Right lung (tissue), 5 donors: ENCODE data around the gene CD151. TPM values are rescaled to one million over a fixed set of nuclear protein-coding genes. Genes with fewer than 3 reads are reported as not detected.

Experiments used
- DNase-seq, 2 donors: peaks; one replicate each; pipeline ENCODE4 v3.0.0-alpha.2; 2013
- polyA plus RNA-seq, 5 donors: library from polyadenylated mRNA; unstranded; fragments of 120-200 nt; gene quantifications; one replicate each; pipeline versions ENCODE4 v1.2.1 to v1.2.3, GENCODE V29; 2013; ENCODE audit warnings: inconsistent platforms in 1 of 5, low replicate concordance in 1 of 5; ENCODE audit not compliant: insufficient read length in 5 of 5, insufficient read depth in 1 of 5

CD151 gene
- polyA plus RNA-seq, 5 donors: 124 to 208 (median 165) TPM

GRCh38 chr11:826227-826621, 6.5 kb upstream of the CD151 start:
- no peak for DNase-seq

GRCh38 chr11:826836-827145, 6.0 kb upstream of the CD151 start:
- no peak for DNase-seq

DNA sequence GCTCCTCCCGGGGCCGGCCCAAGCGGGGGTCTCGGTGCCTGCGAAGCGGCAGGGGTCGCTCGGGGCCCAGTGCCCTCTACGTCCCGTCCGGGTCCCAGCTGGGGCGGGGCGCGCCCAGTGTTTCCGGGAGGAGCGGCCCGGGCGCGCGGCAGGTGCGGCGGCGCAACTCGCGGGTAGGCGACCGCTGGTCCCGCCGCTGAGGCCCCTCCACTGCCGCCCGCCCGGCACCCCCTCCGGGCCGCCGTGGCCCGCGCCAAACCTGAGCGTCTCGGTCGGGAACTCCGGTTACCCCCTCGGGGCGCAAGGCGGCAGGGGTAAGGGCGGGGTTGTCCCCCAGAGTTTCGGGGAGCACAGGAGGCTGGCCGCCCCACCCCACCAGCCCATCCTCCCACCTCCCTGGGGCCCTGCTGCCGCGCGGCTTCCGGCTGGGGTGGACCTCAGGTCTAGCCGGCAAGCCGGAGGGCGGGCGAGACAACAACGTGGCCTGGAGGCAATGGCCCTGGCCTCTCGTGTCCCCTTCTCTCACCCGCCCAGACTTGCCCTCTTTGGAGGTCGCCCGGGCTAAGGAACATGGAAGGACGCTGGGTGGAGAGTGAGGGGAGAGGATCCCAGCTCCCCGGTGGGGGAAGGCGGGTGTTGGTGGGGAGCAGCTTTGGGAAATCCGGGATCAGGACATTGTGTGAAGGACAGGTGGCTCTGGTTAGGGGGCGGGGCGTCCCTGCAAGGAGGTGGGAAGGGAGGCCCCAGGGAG, 5.4 kb upstream of the CD151 start:
- no peak for DNase-seq

DNA sequence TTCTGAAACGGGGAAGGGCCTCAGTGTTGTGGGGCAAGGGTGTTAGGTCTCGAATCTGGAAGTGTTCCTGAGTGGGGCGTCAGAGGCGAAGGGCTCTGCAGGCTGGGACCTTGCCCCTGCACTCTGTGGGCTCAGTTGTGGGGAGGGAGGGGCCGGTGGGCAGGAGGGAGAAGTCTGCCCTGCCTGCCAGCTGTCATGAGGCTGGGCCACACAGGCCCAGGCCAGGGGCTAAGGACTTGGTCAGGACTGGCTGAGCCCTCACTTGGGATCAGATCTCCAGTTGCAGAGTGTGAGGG, 4.9 kb upstream of the CD151 start, which contains the start of gene CRACR2B:
TSS of gene CRACR2B (plus strand) at position 23 of the 296 bp plus-strand sequence. CDS start 689 bp downstream, outside the sequence.
- no peak for DNase-seq

DNA sequence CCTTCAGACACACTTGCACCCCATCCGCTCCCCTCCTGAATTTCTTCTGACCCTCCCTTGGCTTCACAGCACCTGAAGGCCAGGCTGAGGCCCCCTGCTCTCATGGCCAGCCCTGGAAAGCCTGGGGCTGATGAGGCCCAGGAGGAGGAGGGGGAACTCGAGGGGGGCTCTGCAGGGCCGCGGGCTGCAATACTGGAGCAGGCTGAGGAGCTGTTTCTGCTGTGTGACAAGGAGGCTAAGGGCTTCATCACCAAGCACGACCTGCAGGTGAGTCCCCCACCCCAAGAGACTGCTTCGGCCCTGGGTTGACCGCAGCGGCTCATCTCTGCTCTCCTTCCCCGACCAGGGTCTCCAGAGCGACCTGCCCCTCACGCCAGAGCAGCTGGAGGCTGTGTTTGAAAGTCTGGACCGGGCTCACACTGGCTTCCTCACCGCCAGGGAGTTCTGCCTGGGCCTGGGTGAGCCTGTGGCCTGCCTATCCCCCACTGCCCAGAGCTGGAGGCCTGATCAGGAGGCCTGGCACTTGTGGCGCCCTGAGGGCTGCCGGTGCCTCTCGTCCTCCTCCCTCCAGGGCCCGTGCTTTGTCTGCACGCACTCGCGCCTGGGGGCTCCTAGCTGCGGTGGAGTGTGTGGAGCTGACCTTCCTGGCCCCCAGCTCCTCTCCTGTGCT, 4.1 kb upstream of the CD151 start:
- DNase-seq: no peak

DNA sequence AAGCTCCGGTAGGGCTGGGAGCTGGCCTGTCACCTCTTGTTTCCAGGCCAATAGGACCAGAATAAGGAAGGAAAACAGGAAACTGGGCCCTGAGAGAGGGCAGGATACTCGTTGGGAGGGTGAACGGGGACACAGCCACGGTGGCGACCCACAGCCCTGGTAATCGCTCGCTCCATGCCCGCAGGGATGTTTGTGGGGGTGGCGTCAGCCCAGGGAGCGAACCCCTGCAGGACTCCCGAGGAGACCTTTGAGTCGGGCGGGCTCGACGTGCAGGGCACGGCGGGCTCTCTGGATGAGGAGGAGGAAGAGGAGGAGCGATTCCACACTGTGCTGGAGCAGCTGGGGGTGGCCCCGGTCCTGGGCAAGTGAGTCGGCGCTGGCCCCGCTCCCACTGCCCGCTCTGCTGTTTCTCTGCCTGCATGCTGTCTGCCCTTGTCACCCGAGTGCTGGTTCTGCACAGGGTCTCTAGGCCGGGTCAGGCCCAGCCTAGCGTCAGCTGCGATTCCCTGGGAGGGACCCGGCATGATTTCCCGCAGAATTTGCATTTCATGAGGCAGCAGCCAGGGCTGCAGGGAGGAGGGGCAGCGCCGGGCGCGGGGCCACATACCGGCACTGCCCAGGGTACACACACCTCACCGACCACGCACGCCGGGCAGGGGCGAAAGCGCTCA, 3.4 kb upstream of the CD151 start:
- DNase-seq: no peak

DNA sequence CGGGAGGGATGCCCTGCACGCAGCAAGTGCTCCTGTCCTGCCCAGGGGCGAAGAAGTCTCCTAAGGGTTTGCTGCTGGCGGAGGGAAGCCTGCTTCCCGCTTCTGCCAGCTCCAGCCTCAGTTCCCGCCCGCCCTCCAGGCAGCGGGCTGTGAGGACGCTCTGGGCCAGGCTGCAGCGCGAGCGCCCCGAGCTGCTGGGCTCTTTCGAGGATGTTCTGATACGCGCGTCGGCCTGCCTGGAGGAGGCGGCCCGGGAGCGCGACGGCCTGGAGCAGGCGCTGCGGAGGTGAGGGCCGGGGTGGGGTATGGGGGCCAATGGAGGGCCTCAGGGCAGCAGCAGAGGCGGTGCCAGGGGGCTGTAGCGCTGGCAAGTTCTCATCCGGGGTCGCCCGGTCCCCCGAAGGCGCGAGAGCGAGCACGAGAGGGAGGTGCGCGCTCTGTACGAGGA, 2.9 kb upstream of the CD151 start:
- DNase-seq: no peak

DNA sequence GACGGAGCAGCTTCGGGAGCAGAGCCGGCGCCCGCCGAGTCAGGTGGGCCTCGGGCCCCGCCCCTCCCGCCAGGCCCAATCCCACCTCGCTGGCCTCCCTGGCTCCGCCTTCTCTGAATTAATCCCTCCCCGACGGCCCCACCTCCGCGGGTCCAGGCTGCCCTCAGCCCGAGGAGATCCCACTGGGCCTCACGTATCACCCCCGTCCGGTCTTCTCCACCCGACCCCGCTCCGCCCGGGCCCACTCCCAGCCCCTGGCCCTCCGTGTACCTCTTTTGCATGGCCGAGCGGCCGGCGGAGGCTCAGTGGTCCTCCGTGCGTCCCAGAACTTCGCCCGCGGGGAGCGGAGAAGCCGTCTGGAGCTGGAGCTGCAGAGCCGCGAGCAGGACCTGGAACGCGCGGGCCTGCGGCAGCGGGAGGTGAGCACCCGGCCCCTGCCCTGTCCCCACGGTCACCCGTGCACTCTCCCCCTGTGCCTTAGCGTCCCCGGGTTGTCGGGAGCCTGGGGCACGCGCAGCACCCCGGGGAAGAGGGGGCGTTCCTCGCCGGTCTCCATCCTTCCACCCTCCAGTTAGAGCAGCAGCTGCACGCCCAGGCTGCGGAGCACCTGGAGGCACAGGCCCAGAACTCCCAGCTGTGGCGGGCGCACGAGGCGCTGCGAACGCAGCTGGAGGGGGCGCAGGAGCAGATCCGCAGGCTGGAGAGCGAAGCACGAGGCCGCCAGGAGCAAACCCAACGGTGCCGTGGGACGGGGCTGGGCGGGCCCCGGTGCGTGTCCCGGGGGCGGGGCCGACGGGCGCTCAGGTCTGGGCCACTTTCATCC, 2.2 kb upstream of the CD151 start:
- no peak for DNase-seq

DNA sequence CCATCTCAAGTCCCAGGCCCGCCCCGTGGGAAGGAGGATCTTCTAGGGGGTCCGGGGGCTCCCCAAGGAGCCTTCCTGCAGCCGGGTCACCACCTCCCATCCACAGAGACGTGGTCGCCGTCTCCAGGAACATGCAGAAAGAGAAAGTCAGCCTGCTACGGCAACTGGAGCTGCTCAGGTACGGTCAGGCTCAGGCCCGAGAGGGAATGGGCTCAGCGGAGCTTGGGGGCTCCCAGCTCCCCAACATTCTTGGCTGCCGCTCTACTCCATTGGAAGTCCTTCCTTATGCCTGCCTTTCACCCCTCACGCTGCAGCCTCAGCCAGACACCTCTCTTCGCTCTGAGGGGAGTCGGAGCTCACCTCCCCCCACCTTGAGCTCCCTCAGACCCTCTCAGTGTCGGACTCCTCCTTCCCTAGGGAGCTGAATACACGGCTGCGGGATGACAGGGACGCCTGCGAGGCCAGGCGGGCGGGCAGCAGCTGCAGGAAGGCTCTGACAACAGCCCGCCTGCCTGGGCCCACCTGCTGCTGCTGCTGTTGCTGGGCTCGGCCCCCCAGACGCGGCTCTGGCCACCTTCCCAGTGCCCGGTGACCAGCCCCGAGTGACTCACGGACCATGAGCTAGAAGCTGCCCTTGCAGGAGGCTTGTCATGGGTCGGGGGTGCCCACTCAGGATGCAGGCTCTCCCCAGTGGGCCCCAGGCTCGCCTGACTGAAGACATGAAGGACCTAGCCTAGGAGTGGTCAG, 1.5 kb upstream of the CD151 start:
- DNase-seq: no peak

DNA sequence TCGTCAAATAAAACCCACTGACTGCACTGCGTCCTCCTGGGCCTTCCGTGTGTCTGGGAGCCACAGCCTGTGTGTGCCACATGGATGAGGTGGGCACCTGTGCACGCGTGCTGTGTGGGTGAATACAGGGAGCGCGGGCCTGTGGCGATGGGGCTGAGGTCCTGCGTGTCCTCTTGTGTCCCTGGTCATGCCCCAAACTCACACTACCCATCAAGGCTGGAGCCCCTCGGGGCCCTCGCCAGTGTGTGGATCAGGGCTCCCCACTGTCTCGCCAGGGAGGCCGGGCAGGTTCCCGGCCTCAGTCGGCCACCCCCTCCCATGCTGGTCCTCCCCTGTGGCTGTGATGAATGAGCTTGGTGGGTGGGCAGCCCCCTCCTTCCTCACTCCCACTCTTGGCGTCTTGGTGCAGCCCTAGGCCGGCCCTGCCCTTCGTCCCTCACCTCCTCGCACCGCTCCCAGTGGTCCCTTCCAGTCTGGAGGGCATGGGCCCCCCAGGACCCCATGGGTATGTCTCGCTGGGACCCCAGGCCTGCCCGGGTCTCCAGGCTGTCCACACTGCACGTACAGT, 707 bp upstream of the CD151 start:
- DNase-seq: no peak

- DNase-seq: no peak
Measured at GRCh38 chr11:833114-833791, 501 bp downstream of the CD151 start.

GRCh38 chr11:833849-834311, 1.1 kb downstream of the CD151 start:
- no peak for DNase-seq

- DNase-seq: no peak
Measured at GRCh38 chr11:834371-835316, 1.9 kb downstream of the CD151 start.

GRCh38 chr11:836274-836673, 3.5 kb downstream of the CD151 start:
- DNase-seq: no peak

DNA sequence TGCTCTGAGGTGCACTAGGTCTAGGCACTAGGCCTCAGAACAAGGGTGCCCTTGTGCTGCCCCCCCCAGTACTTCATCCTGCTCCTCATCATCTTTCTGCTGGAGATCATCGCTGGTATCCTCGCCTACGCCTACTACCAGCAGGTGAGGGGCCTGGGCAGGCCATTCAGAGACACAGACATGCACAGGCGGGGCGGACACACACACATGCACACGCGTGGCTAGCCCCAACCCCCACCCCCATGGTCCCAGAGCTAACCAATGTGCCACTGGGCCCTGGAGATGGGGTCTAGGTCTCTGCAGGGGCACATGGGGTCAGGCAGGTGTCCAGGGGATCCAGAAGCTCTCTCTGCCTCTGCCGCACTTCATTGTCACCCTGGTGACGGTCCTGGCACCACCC, 3.9 kb downstream of the CD151 start:
- no peak for DNase-seq

DNA sequence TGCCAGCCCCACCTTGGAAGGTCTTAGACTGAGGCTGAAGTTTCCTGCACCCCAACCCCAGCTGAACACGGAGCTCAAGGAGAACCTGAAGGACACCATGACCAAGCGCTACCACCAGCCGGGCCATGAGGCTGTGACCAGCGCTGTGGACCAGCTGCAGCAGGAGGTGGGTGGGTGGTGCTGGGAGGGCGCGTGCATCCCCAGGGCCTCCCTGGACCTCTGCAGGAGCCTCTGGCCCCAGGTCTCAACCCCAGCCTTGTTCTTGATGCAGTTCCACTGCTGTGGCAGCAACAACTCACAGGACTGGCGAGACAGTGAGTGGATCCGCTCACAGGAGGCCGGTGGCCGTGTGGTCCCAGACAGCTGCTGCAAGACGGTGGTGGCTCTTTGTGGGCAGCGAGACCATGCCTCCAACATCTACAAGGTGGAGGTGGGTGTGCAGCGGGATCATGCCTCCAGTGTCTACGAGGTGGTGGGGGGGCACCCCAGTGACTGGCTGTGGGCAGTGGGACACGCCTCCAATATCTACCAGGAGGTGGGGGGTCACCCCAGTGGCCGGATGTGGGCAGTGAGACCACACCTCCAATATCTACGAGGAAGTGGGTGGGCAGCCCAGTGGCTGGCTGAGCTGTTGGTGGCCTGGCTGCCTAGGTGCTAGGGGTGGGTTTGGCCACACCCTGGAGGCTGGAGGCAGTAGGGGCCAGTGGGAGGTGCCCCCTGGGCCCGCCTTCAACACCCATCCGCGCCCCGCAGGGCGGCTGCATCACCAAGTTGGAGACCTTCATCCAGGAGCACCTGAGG, 4.6 kb downstream of the CD151 start:
- DNase-seq: no peak

DNA sequence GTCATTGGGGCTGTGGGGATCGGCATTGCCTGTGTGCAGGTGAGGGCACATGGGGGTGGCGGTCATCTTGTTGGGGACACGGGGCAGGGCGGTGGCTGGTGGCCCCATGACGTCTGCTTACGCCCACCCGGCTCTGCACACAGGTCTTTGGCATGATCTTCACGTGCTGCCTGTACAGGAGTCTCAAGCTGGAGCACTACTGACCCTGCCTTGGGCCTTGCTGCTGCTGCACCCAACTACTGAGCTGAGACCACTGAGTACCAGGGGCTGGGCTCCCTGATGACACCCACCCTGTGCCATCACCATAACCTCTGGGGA, 5.2 kb downstream of the CD151 start:
- DNase-seq: no peak

DNA sequence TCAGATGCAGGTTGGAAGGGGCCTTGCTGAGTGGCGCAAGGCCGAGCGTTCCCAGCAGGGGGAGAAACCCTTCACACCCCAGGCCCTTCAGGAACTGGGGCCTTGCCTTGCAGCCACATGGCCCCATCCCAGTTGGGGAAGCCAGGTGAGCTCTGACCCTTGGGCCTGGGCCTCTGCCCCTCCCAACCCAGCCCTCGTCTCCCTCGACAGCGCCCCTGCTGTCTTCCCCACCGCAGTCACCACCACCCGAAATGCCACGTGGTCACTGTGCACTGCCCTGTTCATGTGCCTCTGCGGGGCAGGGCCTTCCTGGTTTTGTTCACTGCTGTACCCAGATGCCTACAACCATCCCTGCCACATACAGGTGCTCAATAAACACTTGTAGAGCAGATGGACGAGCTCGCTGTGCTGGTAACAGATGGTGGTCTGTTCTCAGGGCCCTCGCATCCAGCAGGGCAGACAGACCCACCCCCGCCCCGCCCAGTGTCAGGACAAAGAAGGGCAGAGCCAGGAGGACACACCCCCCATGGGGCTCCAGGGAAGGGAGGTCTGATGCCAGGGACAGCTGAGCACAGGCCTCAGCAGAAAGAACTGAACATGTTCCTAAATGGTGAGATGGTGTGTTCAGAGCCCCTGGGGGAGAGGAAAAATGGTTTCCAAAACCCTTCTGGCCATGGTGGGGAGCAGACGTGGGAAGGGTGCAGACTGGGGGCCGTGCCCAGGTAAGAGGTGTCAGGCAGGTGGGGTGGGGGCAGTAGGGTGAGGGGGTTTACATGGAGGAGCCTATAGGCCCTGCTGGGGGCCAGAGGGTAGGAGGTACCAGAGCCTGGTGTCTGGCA, 5.9 kb downstream of the CD151 start:
- DNase-seq: no peak
